GM18907 (cell line): ENCODE measurements around the gene KIAA1958.
A peak's percentile ranks its signal among the peaks of the same experiment; 100 is the strongest.

Source experiments
- ATAC-seq: cut with Tn5 transposase; IDR thresholded peaks from one replicate; pipeline ENCODE4 v1.9.1; 2021; ENCODE audit warnings: mild to moderate bottlenecking, moderate library complexity; ENCODE audit not compliant: unreplicated experiment

The KIAA1958 gene, protein sequence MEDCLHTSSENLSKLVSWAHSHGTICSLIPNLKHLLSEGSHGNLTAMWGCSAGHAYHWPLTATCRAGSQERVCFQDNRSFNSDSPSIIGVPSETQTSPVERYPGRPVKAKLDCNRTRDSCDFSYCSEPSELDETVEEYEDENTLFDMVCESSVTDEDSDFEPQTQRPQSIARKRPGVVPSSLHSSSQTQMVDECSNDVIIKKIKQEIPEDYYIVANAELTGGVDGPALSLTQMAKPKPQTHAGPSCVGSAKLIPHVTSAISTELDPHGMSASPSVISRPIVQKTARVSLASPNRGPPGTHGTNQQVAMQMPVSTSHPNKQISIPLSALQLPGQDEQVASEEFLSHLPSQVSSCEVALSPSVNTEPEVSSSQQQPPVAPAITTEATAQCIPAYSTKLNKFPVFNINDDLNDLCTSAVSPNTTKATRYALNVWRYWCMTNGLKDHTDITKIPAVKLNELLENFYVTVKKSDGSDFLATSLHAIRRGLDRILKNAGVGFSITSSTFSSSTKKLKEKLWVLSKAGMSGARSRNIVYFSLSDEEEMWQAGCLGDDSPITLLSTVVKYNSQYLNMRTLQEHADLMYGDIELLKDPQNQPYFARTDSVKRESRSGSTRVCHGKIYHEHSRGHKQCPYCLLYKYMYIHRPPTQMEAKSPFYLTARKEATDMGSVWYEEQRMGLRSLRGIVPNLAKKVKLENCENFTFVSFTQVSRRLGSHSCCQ

DNA sequence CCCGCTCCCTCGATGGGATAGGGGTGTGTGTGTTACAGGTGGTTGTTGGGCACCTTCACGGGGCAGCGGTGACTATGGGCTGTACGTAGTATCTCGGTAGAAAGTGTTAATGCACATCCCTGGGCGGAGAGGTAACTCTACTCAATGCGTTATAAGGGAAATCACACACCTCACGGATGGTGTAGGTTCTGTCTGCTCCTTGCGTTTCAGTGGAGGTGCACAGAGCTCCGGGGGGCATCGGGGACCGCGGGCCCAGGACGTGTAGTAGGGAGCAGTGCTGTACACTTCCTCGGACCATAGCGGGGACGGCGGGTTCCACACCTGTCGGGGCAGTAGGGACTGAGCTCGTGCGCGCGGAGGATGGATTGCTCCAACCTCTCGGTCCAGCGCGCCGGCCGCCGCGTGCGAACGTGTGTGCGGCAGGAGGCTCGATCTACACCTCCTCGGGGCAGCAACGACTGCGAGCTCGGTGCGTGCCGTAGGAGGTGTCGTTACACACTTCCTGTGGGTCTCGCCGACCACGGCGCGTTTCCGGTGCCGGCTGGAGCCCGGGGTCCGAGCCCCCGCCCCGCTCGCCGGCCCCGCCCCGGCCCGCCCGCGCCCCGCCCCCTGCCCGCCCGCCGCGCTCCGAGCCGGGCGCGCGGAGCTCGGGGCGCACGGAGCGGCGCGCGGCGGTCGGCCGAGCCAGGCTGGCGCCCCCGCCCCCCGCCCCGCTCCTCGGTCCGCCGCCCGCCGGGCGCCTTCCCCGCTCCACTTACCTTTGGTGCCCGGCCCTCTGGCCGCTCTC lies at the start of gene KIAA1958:
Gene KIAA1958, plus strand, starts transcription at position 607 of the 787 bp plus-strand sequence. CDS start 87,254 bp downstream, outside the sequence.
- ATAC-seq = peak; percentile 91

DNA sequence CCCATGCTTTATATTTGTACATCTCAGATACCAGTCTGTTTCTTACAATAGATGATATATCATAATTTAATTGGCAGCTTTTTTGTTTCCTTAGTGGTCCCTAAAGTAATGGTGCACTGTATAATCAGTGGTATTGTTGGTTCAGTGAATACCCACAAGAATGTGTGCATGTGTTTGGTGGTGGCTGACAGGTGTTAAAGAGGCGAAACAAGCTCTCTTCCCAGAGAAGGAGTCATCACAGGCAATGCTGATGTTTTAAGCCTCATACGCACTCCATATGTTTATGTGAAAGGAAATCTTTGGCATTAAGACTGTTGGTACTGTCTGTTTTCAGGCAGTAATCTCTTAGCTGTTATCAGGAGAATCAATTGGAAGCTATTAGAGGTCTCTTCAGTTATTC lies 49.2 kb upstream of the KIAA1958 start:
- ATAC-seq = no peak

DNA sequence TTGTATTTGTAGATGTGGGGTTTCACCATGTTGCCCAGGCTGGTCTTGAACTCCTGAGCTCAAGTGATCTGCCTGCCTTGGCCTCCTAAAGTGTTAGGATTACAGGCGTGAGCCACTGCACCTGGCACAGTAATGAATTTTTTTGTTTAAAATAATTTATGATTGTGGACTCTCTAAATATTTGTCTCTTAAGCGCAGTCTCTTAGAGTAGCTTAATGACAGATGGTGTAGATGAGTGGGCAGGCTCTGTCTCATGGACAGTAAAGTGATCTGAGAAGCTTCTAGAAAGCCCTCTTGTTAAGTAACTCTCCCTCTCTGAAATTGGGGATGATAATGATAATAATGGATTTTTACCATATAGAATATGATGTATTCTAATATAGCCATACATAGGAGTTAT lies 47.5 kb upstream of the KIAA1958 start:
- no peak for ATAC-seq

DNA sequence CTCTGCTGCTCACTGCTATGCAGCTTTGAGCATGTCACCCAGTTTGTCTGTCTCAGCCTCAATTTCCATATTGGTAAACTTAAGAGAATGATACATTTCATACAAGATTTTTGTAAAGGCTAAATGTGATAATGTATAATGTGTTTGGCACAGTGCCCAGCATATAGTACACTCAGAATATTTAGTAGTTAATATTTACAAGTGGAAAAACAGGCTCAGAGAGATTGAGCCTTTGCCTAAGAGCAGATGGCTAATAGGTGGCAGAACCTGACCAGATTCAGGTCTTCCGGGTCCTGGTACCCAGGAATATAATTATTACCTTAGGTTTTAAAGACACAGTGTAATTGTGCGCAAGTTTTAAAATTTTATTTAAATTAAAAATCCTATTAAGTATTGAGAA lies 46.8 kb upstream of the KIAA1958 start:
- ATAC-seq = no peak

DNA sequence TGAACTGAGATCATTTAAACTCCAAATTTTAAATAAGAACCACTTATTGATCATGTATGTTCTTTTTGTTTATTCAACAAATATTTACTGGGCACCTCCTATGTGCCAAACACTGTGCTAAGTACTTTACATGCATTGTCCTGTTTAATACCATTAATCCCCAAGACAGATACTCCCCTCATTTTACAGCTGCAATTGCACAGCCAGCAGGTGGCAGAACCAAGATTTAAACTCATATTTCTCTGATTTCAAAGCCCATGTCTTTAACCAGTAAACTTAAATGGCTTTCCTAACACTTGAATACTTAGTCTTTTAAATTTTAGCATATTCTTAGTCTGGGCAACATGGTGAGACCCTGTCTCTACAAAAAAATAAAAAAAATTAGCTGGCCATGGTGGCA lies 43.4 kb upstream of the KIAA1958 start:
- no peak for ATAC-seq

DNA sequence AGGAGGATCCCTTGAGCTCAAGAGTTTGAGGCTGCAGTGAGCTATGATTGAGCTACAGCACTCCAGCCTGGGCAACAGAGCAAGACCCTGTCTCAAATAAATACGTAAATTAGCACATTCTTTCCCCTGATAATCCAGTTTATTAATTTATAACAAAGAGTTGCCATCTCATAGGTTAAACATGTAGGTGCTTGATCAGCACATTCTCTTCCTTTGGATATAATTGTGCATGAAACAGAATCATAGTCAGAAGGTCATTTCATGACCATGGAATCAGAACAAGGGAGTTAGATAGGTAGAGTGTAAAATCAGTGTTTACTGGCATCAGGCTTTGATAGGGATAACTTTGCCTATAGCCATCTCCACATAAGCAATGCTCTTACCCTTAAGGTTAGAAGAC lies 43.0 kb upstream of the KIAA1958 start:
- ATAC-seq = no peak

DNA sequence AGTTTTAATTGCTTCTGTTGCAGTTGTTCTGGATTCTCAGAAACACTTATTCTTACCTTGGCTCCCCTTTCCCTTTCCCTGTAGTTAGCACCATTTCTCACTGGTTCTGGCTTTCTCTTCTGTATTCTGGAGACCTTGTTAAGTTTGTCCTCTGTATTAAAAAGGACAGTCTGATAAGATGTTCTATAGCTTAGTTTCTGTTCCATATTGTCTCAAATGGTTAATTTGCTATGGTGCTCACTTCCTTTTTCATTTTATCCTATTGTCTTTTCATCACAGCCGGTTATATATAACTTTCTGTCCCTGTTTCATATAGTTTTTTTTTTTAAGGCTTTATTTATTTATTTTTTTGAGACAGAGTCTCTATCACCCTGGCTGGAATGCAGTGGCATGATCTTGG lies 41.4 kb upstream of the KIAA1958 start:
- ATAC-seq = no peak

DNA sequence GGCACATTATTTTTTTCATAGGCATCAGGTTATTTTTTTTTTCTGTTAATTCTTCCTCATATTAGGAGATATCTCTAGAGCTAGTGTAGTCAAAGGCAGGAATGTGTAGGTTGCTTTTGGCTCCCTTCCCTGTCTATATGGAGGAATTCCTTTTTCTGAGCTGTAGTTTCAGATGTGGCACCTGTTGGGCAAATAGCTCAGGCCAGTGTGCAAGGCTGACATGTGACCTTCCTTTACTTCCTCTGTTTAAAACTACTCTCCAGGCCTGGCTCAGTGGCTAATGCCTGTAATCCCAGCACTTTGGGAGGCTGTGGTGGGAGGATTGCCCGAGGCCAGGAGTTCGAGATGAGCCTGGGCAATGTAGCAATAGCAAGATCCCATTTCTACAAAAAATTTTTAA lies 40.5 kb upstream of the KIAA1958 start:
- no peak for ATAC-seq

DNA sequence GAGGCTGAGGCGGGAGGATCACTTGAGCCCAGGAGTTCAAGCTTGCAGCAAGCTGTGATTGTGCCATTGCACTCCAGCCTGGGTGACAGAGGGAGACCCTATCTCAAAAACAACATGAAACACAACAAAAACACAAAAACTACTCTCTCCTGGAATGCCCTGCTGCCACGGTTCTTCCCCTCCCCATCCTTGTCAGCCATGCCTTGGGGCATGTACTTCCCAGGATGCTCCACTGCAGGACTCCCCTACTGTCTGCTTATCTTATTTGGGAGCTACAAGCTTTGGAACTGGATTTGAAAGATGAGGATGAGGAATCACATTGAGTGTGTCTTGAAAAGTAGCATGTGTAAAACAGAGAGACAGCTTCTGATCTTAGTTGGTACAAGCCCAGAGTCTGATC lies 40.1 kb upstream of the KIAA1958 start:
- no peak for ATAC-seq

DNA sequence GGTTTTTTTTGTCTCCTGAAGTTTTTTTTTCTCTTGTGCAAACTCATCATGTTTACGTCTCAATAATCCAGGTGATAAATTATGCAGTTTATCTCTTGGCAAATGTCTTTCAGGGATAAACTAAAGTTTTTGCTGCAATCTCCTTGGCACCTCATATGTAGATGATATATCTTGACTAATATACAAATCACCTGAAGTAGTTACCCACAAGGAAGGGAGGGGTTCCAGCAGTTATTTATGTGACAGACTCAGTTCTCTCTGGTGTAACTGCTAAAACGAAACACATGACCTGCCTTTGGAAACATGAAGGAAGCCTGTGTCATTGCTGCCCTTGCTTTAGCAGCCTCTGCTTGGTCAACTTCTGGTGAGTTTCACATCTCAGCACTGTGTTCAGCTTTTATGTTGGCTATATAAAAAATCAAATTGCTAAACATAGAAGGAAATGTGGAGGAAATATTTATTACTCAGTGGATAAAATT lies 39.3 kb upstream of the KIAA1958 start:
- ATAC-seq = no peak

DNA sequence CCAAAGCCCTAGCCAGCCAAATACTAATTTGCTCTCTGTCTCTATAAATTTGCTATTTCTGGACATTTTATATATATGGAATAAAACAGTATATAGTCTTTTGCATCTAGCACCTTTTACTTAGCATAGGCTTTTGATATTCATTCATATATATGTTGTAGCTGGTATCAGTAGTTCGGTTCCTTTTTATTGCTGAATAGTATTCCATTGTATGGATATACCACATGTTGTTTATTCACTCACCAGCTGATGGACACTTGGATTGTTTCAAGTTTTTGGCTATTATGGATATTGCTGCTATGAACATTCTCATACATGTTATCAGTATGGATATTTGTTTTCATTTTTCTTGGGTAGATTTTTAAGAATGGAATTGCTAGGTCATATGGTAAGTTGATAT lies 23.8 kb upstream of the KIAA1958 start:
- no peak for ATAC-seq

DNA sequence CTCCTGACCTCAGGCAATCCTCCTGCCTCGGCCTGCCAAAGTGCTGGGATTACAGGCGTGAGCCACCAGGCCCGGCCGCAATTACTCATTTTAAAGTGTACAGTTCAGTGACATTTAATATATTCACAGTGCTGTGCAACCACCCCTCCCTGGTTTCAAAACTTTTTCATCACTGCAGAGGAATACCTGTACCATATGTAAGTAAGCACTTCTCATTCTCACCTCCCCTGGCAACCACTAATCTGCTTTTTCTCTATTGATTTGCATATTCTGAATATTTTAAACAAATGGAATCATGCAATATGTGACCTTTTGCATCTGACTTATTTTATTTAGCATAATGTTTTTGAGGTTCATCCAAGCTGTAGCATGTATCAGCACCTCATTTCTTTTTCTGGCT lies 21.3 kb upstream of the KIAA1958 start:
- ATAC-seq = no peak

DNA sequence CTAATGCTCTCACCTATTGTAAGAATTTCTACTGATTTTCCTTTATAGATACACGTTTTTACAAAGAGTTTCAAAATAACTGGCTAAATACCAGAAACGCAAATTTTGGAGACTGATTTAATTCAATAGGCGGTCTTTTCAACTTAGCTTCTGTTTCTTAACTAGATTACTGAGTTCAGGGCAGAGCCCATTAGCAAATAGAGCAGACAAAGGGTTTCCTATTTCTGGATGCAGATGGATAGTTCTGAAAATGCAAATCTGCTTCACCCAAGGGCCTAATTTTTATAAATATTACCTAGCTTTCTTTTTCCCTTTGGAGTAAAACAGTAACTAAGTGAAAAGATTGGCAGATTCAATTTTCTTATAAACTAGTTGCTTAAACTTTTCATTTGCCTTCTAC lies 13.6 kb upstream of the KIAA1958 start:
- ATAC-seq = no peak

DNA sequence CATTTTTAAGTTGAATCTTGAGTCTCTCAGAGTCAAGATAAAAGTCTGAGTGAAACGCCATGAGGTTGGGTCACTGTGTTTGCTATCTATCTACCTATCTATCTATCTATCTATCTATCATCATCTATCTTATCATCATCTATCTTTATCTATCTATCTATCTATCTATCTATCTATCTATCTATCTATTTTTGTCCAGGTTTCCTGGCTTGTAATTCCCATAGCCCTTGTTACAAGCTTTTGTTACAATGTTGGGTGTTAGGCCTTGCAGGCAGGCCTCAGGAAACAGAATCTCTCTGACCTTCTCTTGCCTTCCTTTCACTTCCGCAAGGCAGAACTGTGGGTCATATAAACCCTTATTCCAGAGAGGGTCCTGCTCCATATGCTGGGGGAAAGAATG lies 12.6 kb upstream of the KIAA1958 start:
- ATAC-seq = no peak

DNA sequence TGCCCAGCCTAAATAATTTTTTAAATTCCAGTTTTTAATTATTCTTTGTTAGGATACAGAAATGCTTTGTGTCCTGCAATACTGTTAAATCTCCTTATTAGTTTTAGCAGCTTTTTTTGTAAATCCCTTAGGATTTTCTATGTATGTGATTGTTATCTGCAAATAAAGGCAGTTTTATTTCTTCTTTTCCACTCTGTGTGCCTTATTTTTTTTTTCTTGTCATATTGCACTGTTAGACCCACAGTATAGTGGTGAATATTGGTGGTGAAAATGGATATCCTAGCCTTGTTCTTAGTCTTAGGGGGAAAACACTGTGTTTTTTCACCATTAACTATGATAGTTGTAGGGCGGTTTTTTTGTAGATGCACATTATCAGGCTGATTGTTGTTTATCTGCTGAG lies 11.3 kb upstream of the KIAA1958 start:
- no peak for ATAC-seq

DNA sequence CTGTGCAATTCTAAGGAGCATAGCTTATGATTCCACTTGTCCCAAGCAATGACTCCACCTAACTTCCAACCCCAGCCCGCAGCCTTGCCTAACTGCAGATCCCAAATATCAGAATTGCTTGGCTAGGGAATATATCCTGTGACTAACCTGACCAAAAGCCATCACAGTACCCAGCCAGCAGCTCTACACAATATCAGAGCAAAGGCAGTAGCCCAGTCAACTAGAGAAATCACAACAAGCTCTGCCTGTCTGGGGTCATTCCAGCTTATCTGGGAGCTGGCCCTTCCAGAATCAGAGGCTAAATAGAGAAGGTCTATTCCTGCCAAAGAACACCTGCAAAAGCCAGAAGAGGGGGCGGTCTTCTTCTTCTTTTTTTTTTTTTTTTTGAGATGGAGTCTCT lies 9.3 kb upstream of the KIAA1958 start:
- ATAC-seq = no peak

DNA sequence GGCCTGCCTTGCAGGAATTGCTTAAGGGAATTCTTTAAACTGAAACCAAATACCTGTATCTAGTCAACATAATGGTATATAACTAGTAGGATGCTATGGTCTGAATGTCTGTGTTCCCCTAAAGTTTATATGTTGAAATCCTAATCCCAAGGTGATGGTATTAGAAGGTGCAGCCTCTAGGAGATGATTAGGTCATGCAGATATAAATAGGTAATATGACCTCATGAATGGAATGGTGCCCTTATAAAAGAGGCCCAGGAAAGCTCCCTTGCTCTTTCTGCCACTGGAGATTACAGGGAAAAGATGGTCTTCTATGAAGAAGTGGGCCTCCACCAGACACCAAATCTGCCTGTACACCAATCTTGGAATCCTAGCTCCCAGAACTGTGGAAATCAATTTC lies 7.4 kb upstream of the KIAA1958 start:
- ATAC-seq = no peak

DNA sequence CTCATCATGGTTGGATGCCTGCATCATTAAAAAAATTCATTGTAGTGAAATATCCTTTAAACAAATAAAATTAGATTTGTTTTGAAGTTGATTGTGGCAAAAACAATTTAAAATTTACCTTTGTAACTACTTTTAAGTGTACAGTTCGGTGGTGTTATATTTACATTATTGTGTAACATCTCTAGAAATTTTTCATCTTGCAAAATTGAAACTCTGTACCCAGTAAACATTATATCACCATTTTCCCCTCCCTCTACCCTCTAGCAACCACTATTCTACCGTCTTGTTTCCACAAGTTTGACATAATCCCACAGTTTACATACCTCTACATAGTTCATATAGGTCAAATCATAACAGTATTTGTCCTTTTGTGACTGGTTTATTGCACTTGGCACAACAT lies 2.0 kb upstream of the KIAA1958 start:
- ATAC-seq = no peak

DNA sequence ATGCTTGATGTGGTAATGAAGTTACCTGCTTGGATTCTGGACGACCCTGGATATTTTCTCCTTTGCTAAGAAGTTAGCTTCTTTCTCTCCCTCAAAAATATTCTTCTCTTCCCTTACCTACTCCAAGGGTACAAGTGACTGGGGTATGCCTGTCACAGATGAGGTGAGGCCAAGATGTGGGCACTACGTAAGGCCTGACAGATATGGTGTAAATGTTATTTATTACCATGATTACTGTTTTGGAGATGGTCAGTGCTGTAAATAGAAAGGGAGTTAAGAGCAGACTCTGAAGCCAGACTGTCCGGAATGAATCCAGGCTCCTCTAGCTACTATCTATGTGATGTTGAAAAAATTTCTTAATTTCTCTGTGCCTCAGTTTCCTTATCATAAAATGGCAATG lies 1.1 kb upstream of the KIAA1958 start:
- no peak for ATAC-seq

DNA sequence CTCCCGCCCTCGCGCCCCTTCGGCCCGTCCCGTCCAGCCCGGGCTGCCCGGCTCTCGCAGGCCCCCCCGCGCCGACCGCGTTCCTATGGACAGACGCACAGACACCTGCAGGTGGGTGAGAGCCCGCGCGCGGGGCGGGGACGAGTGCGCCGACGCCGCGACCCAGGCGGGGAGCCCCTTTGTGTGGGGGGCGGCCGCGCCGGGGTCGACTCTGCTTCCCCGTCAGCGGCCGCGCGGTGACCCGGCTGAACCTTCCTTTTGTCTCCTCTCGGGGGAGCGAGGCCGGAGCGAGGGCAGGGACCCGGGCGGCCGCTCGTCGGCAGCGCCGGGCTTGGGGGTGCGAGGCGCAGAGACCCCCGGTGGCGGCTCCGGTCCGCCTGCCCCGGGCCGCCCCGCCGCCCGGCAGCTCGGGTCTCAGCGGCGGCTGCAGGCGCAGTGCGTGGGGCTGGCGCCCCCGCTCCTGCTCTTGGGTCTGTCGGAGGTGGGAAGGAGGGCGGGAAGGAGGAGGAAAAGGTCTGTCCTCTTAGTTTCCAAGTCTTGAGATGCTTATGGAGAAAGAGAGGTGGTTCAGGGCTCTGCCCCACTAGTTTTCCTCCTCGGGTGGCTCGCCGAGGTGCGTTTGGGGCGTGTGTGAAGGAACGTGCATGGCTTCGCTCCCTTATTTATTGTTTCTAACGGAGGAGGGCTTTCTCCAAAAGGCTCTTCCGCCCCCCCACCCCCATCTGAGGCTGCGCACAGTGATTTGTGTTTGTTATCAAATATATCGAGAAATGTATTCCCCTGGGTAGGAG lies 576 bp downstream of the KIAA1958 start:
- ATAC-seq = peak; percentile 60
